HG03045 (cell line): ENCODE measurements around the gene ENPEP.
A peak's percentile ranks its signal among the peaks of the same experiment; 100 is the strongest.

ENCODE experiments used
- ATAC-seq: cut with Tn5 transposase; IDR thresholded peaks from one replicate; pipeline ENCODE4 v1.9.1; 2021; ENCODE audit warnings: mild to moderate bottlenecking, moderate library complexity; ENCODE audit not compliant: unreplicated experiment

The ENPEP gene

GRCh38 chr4:110596431-110596830 lies 120.5 kb downstream of the ENPEP start:
- ATAC-seq = no peak

DNA sequence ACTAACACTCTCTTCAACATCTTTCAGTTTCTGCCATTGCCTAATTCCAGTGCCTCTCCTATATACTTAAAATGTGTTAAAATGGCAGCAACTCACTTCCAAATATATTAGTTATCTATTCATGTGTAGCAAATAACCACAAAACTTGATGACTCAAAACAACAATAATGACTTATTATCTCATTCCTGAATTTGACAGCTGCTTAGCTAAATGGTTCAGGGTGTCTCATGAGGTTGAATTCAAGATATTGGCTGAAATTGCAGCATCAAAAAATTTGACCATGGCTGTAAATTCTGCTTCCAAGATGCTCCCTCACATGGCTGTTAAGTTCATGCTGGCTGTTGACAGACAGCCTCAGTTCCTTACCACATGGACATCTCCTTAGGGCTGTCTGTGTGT lies 121.6 kb downstream of the ENPEP start:
- no peak for ATAC-seq

DNA sequence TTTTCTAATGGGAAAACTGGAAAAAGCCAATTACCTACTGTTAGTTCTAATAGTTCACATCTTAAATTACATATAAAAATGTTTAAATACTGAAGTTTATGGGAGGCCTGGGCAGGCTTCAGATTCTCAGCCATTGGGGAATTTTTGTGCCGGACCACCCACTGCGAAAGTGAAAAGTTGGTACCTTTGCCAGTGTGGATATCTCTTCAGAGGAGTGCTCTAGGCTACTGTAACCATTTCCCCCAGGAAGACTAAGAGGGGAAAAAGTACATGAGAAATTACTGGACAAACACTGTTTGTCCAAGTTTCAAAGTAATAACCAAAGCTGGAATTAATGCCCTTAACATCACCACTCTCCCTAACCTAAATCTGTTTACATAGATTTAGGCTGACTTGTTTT lies 126.1 kb downstream of the ENPEP start:
- no peak for ATAC-seq

DNA sequence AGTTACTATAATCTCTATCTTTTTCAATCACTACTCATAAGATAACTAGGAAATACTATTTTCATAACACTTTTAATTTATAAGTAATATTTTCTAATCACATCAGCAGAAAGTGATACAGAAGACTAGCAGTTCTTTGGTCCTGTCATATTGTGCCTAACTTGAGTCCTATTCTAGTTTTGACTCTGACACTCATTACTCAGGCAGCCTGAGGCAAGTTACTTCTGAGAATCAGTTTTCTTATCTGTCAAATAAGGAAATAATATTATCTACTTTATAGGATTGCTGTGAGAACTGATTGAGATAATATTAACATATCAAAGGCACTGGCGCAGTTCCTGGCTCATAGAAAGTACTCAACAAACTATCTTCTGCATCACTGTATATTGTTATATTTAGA lies 129.1 kb downstream of the ENPEP start:
- ATAC-seq = no peak

DNA sequence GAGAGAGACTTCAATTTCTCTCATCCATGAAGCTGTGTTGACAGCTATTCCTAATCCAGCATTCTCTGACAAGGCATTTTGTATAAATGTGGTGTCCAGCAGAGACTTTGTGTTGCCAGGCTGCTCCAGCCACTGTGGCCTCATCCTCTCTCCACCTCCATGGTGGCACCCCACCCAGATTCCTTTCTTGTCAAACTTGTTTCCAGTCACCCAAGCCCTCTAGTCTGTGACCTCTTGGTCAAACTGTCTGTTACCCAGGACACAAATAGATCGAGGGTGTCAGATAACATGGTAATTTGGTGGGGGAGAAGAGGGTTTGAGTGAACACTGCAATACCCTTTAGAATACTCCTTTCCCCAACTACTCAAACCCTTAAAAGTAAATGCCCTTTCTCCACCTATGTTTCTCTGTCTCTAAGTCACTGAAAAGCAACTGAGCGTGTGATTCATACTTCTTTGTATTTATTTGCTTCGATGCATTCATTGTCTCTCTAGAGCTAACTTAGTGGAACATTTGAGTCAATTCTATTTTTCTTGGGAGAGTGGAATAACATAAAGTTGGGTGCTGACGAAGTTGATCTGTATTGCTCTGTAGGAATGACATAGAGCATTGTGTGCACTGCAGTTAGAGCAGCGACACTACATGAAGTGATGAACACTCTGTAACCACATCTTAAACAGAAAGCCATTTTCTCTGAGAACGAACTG lies 133.2 kb downstream of the ENPEP start:
- no peak for ATAC-seq

GRCh38 chr4:110610620-110610939 lies 134.6 kb downstream of the ENPEP start:
- ATAC-seq = no peak

DNA sequence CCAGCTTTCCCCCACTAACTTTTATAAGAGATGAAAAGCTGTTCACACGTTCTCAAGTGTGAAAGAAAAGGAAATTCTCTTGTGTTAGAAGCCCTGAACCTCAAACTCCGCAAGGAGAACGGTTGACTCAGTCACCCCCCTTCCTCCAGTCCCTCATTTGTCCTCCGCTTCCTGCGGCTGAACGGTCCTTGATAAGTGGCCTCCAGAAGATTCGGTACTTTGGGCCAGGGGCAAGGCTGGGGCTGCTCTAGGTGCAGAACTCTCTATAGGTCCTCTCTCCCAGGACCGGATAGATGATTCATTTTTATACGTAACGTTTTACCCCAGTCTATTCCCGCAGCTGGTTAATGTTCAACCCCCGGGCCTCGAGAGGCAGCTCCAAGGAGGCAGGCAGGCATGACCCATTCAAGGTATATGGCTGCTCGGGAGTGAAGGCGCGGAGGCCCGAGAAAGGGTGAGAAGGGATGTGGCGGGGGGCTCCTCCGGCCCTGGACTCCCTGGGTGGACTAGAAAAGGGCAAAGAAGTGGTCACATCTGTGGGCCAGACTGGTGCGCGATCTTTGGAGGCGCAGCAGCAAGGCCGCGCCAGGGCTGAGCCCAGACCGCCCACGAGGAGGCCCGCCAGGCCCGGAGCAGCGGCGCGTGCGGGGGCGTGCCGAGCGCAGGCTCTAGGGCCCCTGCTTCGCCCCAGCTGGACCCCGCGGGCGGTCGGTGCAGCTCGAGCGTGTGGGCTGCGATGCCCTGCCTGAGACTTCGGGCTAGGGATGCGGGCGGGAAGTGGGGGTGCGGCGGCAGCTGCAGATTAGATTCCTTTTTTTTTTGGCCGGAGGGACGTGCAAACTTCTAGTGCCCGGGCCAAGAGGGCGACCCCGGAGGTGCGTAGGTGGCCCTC lies 135.2 kb downstream of the ENPEP start:
- ATAC-seq = peak; percentile 60

DNA sequence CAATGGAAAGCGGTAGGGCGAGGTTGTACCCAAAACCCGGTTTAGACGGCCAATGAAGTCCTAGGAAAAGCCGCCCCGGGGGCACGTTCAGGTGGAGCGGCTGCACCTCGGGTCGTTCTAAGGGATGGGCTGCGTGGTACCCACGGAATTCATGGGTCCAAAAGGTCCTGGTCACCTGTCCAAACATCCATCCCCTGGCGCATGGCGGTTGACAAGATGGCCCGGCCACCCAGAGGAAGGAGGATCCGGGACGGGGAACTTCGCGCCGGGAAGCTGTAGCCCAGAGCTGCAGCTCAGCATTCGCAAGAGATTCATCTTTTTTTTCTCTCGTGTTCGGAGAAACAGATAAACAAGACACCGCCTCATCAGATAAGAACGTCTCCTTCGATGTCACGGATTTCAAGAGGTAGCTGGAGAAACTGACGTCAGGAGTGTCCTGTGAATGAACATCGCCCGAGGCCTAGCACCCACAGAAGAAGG lies 136.1 kb downstream of the ENPEP start:
- ATAC-seq = no peak

DNA sequence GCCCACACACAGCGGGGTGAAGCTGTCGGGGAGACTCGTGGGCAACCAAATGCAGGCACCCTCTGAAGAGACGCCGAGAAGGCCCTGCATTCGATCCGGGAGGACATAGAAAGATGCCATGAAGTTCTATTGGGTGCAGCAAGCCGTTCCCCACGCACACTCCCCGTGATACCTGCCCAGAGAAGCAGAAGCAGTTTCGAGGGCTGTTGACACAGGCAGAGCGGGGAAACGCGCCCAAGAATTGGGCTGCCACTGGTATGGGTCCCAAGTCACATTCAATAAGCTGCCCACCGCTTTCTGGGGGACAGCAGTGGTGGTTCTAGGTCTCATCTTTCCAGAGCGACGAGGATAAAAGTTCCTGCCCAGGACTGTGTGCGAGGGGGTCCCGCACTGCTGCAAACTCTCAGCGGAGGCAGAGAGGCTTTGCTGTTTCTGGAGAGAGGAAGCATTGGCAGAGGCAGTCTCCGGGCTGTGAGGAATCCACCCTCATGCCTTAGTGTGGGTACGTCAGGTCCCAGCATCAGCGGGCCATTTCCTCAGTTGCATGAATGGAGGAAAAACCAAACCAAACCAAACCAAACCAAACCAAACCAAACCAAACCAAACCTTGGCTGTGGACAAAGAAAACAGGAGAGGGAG lies 136.8 kb downstream of the ENPEP start:
- ATAC-seq = no peak

GRCh38 chr4:110613745-110614144 lies 137.8 kb downstream of the ENPEP start:
- ATAC-seq = no peak

- ATAC-seq = no peak
Observed at GRCh38 chr4:110614173-110614963, 138.4 kb downstream of the ENPEP start.
